Prostate gland (tissue), 2 donors: ENCODE results near the gene RPS27L.

Experiments
- POLR2A ChIP-seq: fragments of 450-650 bp; IDR thresholded peaks from one replicate; pipeline ENCODE4 v1.6.1; 2016; ENCODE audit warnings: antibody characterized with exemption, mild to moderate bottlenecking
- TF ChIP-seq, protein P1 (sequence below), 4 experiments: fragments of 200-600 bp in 2 of 4; fragments of 450-650 bp in 2 of 4; sonication (generic) in 2 of 4; IDR thresholded peaks; 1 replicate in 3 of 4; 2 replicates in 1 of 4; pipeline ENCODE4 v1.5.1; 2016 to 2019; ENCODE audit warnings: antibody characterized with exemption in 4 of 4, mild to moderate bottlenecking in 2 of 4, moderate library complexity in 2 of 4

DNA sequence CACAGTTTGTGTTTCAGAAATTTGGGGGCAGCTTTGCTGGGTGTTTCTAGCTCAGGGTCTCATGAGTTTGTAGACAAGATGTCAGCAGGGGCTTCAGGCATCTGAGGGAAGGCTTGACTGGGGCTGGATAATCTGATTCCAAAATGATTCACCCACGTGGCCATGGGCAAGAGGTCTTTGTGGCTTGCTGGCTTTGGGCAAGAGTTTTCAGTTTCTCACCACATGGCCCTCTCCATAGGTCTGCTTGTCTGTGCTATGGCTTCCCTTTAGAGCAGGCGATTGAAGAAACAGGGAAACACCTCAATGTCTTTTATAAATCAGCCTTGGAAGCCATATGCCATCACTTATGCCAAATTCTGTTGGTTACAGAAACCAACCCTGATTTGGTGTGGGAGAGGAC, 11.9 kb downstream of the RPS27L start:
- TF ChIP-seq, protein P1, sequence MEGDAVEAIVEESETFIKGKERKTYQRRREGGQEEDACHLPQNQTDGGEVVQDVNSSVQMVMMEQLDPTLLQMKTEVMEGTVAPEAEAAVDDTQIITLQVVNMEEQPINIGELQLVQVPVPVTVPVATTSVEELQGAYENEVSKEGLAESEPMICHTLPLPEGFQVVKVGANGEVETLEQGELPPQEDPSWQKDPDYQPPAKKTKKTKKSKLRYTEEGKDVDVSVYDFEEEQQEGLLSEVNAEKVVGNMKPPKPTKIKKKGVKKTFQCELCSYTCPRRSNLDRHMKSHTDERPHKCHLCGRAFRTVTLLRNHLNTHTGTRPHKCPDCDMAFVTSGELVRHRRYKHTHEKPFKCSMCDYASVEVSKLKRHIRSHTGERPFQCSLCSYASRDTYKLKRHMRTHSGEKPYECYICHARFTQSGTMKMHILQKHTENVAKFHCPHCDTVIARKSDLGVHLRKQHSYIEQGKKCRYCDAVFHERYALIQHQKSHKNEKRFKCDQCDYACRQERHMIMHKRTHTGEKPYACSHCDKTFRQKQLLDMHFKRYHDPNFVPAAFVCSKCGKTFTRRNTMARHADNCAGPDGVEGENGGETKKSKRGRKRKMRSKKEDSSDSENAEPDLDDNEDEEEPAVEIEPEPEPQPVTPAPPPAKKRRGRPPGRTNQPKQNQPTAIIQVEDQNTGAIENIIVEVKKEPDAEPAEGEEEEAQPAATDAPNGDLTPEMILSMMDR (IDR thresholded peaks at IDR 0.05): no peak
- TF ChIP-seq POLR2A: no peak
